Measurements from ENCODE around the gene NDUFS3.
"Not testable (repeated sequence)": the region's sequence is repeated elsewhere in the genome, so short reads cannot be mapped to it uniquely, and the experiment has no call there.

NDUFS3 gene

DNA sequence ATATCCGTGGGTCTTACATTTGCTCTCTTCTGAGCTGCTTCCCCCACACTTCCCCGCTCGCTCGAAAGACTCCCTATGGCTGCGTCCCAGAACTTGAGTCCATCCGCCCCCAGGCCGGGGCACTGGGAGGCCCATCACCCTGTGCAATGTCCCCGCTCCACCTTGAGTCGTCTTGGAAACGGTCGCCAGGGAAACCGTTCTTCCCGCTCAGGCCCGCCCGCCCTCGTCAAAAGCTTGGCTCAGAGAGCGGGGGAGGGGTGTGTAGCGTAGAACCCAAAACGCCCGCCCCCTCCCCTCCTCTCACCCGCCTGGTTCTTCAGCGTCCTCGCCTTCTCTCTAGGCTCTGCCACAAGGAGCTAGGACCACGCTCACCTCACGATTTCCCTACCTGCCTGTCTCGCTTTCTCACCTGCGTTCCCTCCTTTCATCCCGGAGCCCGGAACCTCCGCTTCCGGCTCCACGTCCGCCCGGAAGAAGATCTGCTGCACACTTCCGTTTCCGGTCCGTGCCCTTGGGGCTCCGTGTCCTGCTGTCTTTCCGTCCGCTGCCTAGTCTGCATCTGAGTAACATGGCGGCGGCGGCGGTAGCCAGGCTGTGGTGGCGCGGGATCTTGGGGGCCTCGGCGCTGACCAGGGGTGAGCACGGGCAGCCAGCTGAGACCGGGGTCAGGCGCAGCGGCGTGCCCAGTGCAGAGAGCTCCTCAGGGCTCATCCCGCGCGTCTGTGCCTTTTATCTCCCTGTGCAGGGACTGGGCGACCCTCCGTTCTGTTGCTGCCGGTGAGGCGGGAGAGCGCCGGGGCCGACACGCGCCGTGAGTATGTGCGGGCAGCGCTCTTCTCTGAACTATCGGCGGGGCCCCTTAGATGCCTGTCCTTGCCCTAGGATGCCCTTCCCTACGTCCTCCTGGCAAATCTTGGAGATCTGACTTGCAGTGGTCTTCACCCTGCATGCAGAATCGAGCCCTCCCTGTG is at the start of gene NDUFS3, which contains the start of gene KBTBD4:
NDUFS3 (plus strand) TSS at position 551 of the 971 bp plus-strand sequence; CDS start at position 569, 18 bp downstream.
KBTBD4 (minus strand) TSS at position 447 of the 971 bp plus-strand sequence; CDS start at position 428, 19 bp downstream.
- DNase-seq, result peak; percentile 76

DNA sequence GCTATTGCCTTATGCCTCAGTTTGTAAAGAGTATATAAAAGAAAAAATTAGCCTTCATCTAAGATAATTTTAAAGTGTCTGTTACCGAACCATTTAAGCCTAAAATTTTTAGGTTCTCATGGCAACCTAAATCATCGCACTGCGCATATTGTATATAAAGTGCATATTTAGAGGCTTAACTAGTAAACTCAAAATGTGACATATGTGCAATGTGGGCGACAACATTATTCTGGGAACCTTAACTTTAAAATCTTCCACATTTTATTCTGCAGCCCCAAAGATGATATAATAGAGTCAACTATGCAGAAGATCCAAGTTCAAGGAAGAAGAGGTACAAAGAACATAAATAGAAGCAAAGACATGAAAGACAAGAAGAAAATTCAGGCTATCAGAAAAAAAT is 48.9 kb upstream of the NDUFS3 start:
- no peak for DNase-seq

GRCh38 chr11:47530721-47531120 is 48.2 kb upstream of the NDUFS3 start:
- not testable (repeated sequence) for DNase-seq

DNA sequence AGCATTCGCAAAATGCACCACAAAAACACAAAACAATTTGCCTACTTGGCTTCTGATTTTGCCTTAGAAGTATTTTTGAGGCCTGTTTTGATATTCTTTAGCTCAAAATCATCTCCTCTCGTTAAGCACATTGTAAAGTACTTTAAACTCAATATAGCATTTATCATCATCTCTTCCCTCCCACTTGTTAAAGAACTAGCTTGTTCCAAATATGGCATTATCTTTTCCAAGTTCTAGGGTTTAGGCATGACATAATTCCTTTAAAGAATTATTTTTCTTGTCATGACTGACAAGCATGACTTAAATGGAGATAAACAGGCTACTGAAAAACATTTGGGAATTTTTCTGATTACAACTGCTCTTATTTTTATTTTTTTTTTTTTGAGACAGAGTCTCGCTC is 47.2 kb upstream of the NDUFS3 start:
- no peak for DNase-seq

DNA sequence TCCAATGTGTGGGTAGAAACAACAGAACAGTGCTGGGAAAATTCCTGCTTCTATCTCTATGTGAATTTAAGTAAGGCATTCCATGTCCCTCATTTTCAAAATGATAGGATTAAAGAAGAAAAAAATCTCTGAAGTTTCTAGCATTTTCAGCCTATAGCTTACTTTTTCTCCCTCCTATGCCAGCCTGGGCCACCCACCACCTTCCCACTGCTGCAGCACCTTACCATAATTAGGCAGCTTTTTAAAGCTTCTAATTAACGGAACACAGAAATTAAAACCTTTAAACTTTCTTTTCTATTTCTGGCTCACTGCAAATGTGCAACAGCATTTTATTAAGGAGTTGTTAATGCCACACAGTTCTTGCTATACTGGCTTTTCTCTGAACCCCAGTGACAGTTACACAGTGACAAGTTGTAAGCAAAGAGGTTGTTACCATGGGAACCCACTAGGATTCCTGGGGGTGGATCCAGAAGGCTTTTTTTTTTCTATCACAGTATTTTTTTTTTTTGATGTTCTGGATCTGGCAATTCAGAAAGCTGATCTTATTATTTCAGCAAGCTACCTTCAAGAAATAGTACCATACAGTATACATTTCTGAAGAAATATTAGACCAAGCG is 46.2 kb upstream of the NDUFS3 start:
- DNase-seq, result no peak

DNA sequence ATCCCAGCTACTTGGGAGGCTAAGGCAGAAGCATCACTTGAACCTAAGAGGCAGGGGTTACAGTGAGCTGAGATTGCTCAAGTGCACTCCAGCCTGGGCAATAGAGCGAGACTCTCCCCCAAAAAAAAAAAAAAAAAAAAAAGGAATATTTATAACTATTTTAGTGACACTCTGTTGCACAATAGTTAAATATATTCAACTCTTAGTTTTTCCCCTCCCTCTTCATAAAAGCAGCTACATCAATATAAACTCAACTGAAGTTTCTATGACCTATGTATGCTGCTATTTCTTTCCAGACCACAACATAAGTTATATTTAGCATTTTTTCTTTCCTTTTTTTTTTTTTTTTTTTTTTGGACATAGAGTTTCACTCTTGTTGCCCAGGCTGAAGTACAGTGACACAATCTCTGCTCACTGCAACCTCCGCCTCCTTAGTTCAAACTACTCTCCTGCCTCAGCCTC is 45.2 kb upstream of the NDUFS3 start:
- no peak for DNase-seq

GRCh38 chr11:47534704-47535251 is 44.1 kb upstream of the NDUFS3 start:
- no peak for DNase-seq

GRCh38 chr11:47536915-47537314 is 42.0 kb upstream of the NDUFS3 start:
- DNase-seq, result no peak

- peak; percentile 35 for DNase-seq
Measured at GRCh38 chr11:47538741-47539565, 39.9 kb upstream of the NDUFS3 start.

- no peak for DNase-seq
Measured at GRCh38 chr11:47539681-47540039, 39.2 kb upstream of the NDUFS3 start.

DNA sequence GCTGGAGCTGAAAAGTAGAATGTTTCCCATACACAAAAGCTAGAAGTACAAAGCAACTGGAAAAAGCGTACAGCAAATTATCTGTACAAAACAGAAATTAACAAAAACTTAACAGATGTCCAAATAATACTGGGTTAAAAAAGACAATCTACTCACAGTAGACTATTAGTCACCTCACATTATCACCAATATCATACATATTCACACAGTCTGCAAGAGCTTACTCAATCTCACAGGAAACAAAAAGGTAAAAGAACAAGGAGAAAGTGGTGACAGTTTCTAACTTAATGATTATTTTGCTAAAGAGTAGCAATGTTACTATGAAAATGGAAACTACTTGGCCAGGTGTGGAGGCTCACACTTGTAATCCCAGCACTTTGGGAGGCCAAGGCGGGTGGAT is 37.8 kb upstream of the NDUFS3 start:
- no peak for DNase-seq

DNA sequence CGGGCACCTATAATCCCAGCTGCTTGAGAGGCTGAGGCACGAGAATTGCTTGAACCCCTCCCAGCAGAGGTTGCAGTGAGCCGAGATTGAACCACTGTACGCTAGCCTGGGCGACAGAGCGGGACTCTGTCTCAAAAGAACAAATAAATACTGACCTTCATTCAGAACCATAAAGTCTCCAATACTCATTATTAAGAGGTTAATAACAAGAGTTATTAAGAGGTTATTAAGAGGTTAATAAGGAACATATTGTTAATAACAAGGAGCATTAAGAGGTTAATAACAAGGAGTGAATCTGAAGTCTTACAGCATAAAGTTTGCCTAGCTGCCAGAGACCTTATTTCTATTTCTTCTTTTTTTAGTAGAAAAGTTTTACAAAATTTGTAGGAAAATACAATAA is 33.6 kb upstream of the NDUFS3 start:
- DNase-seq, result no peak

DNA sequence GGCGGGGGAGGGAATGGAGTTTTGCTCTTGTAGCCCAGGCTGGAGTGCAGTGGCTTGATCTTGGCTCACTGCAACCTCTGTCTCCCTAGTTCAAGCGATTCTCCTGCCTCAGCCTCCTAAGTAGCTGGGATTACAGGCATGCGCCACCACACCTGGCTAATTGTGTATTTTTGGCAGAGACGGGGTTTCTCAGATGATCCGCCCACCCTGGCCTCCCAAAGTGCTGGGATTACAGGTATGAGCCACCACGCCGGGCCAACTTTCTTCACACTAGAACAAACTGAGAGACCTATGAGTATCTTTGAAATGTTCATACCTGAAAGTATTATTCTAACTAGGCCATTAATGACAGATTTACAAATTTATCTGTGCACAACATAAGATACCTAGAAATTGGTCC is 32.6 kb upstream of the NDUFS3 start:
- not testable (repeated sequence) for DNase-seq

DNA sequence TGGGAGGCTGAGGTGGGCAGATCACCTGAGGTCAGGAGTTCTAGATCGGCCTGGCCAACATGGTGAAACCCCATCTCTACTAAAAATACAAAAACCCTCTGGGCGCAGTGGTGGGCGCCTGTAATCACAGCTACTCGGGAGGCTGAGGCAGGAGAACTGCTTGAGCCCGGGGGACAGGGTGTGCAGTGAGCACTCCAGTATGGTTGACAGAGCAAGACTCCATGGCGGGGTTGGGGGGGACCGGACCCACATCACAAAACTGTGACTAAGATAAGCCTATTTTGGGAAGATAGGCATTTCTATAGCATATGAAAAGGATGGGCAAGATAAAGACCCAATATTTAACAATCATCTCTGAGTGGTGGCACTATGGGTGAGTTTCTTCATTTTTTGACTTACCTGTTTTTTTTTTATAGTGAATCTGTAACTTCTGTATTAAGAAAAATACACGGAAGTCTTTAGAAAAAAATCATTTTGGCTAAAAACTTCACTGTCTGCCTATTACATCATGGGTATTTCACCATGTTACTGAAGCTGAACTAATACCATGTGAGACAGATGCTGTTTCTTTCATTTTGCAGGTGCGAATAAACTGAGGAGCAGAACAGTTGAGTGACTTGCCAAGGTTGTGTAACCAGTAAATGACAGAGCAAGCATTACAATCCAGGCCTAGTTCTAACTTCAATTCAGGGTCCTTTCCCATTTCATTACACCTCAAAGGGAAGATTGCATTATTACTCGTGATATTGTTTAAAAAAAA is 28.4 kb upstream of the NDUFS3 start:
- no peak for DNase-seq

- no peak for DNase-seq
Measured at GRCh38 chr11:47551086-47551485, 27.8 kb upstream of the NDUFS3 start.

- DNase-seq, result no peak
Measured at GRCh38 chr11:47552056-47552565, 26.8 kb upstream of the NDUFS3 start.

DNA sequence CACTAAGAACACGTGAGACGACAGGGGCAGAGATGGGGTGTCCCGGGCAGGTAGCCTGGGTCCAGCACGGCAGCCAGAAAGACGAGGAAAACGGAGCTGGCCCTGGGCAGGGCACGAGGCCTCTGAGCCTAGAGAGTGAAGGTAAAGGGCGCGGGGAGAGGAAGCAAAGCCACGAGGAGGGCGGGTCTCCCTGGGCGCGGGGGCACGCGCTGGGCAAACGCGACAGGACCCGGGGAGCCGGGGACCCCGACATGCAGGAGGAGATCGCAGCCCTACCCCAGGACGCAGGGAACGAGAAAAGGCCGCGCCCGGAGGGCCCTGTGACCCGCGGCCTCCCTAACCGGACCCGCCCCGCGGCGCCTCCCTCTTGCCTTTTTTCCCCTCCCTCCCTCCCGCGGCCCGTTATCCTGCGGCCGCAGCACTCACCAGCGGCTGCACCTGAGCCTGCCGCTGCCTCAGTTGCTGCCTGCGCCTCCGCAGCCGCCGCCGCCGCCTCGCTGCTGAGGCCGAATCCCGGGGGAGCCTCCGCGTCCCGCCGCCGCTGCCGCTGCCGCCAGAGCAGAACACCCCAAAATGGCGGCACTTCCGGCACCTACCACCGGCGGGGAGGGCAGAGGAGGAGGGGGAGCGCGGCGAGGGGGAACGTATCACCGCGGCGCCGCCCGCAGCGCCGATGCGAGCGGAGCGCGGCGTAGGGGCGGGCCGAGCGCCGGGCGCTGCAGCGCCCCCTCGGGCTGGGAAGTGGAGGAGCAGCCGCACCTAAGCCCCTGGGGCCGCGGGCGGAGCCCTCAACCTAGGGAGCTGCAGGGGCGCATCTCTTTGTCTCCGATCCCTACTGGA is 26.1 kb upstream of the NDUFS3 start, which contains the start of gene CELF1:
CELF1 (minus strand) TSS at position 567 of the 840 bp plus-strand sequence. CDS start 53,609 bp downstream, outside the sequence.
- DNase-seq, result peak; percentile 69

DNA sequence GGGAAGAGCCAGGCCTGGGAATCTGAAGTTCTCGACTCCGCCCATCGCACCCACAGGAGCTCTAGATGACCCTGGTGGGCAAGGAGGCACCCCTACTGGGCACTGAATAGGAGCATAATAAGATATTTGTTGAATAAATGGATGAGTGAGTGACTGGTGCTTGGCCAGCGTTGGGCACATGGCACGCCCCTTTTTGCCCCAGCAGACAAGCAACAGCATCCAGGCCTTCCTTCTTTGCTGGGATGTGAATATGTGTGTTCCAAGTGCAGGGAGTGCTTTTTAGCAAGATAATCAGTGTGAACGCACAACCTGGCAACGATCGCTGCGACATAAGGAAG is 25.5 kb upstream of the NDUFS3 start:
- DNase-seq, result no peak

GRCh38 chr11:47557004-47557403 is 21.9 kb upstream of the NDUFS3 start:
- not testable (repeated sequence) for DNase-seq

- no peak for DNase-seq
Measured at GRCh38 chr11:47558695-47559094, 20.2 kb upstream of the NDUFS3 start.

- no peak for DNase-seq
Measured at GRCh38 chr11:47560426-47560825, 18.4 kb upstream of the NDUFS3 start.
